GM21515 (cell line): ENCODE data around the gene PHF14.

Source experiments
- ATAC-seq: cut with Tn5 transposase; IDR thresholded peaks from one replicate; pipeline ENCODE4 v1.9.1; 2021; ENCODE audit not compliant: unreplicated experiment

Gene PHF14

DNA sequence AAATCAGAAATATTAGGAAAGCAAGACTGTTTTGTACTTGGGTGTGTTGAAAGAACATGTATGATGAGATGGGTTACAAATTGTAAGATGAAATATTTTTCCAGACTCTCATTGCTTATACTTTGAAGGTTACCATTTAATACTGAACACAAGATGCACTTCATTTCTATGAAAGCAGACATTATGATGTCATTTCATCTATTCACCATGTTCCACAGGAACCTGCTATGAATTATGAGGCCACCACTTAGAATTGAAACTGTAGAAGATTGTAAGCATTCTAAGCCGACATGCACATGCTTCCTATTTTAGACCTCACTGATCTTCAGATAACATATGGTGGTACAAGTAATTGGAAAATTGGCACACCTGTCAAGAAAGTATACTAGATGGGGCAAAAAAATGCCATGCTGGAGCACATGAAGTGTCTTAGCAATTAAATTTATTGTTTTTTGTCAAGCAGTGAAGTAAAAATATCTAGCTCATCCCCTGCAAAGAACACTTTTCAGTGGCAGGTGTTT lies 195.0 kb downstream of the PHF14 start:
- ATAC-seq = no peak

DNA sequence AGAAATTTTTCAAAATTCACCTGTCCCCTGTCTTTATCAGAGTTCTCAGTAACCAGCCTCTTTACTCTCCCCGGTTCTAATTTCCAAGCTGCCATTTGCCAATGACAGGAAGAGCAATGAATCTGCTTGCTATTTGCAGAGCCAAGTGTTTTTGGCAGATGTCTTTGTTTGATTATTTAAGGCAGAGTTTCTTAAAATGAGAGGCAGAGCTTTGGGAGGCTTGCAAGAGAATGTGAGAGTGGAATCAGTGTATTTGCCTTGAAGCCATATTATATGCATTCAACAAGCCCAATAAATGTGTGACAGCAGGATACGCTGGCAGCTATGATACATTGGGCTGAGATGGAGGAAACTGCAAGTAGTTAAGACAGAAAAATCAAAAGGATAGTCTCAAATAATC lies 196.5 kb downstream of the PHF14 start:
- no peak for ATAC-seq

- no peak for ATAC-seq
Observed at GRCh38 chr7:11170863-11171568, 197.3 kb downstream of the PHF14 start.

GRCh38 chr7:11171569-11172192 lies 198.0 kb downstream of the PHF14 start:
- no peak for ATAC-seq

DNA sequence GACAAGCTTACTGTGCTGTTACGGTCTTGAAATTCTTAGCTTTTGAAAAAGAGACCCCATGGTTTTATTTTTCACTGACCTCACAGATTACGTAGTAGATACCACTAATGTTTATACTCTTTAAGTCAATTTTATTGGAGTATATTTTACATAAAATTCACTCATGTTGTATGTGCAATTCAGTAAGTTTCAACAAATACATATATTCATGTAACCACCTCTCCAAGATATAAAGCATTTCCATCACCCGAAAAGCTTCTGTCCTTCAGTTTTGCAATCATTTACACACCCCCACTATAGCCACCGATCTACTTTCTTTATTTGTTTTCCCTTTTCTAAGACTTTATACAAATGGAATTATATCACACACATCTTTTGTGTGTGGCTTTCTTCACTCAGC lies 199.2 kb downstream of the PHF14 start:
- ATAC-seq = no peak

DNA sequence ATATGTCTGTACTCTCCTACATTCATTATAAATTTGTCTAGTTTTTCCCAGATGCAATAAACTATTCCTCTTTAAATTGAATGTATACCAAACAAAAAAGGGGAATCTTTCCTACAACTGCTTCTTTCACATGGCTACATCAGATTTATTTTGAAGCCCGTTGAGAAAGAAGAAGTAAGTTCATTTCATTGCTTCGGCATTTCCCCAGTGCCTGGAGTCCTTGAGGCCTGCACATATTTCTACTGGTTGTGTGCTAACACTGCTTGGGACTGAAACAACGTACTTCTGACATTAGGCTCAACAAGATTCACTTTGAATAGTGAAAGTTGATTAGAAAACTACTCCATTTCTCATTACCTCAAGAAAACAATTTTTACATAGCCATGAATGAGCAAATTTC lies 201.7 kb downstream of the PHF14 start:
- ATAC-seq = no peak

DNA sequence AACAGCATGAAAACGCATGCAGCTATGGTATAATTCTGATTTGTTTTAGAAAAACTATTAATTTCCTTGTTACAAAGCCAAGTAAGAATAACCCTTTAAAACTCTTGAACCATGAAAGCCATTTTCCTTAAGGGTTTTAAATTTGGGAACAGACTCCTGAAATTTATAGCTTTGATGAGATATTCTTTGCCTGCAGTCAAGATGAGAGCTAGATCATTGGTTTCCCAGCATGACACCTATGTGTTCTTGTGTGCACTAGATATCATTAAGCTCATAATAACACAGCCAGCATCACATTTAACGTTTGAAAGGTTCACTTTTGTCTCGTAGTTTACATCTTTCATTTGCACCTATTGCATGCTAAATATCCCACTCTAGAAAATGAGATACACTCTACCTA lies 202.2 kb downstream of the PHF14 start:
- ATAC-seq = no peak

DNA sequence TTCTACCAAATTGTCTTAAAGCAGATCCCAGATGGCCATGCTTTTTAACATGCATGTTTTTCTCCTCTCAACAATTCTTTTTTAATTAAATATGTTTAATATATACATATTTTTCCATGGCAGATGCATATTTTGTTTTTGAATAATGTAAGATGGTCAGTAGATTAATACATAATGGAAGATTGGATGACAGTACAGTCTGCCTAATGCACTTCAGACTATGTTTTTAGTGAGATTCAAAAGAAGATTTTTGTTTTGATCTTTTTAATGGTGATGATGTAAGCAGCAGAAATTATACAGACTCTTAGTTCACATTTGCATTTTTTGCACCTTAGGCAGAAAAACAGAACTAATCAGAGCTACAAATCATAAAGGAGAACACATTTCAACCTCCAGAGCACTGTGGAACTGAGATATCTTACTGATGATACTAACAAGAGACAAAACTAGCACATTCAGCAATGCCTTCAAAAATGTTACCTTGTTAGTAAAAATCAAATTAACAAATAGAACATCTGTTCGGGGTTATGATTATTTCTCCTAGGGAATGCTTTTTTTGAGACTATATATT lies 203.4 kb downstream of the PHF14 start:
- no peak for ATAC-seq

DNA sequence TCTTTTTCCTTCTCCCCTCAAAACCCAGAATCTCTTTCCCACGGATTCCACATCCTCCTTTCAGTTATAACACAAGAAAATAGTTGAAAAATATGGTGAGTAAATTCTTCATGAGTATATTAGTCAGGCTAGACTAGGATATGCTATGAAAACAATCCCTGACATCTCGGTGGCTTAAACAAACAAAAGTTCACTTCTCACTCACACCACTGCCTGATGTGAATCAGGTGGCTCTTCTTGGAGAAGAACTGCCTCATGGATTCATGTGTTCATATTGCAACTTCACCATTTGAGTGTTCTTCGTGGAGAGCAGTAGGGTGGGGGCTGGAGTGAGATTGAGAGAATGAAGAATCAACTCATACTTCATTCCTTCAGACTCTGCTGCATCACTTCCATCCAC lies 204.1 kb downstream of the PHF14 start:
- no peak for ATAC-seq

DNA sequence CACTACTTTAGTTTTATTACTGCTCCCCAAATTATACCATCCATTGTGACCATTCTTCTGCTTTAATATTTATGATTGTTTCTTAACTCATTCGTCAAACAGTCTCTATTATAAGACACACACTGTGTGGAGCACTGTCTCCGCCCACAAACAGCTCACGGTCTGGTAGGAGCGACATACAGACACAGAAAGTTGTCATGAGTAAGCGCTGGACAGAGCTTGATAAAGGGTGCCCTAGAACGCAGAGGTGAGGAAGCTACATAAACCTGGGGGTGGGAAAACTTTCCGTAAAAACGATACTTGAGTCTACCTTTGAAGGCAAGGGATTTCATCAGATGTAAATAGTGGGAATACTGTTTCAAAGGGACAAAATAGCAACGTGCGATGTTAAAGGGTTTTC lies 207.9 kb downstream of the PHF14 start:
- no peak for ATAC-seq

GRCh38 chr7:11182736-11183135 lies 209.1 kb downstream of the PHF14 start:
- no peak for ATAC-seq

GRCh38 chr7:11185179-11185815 lies 211.6 kb downstream of the PHF14 start:
- no peak for ATAC-seq

DNA sequence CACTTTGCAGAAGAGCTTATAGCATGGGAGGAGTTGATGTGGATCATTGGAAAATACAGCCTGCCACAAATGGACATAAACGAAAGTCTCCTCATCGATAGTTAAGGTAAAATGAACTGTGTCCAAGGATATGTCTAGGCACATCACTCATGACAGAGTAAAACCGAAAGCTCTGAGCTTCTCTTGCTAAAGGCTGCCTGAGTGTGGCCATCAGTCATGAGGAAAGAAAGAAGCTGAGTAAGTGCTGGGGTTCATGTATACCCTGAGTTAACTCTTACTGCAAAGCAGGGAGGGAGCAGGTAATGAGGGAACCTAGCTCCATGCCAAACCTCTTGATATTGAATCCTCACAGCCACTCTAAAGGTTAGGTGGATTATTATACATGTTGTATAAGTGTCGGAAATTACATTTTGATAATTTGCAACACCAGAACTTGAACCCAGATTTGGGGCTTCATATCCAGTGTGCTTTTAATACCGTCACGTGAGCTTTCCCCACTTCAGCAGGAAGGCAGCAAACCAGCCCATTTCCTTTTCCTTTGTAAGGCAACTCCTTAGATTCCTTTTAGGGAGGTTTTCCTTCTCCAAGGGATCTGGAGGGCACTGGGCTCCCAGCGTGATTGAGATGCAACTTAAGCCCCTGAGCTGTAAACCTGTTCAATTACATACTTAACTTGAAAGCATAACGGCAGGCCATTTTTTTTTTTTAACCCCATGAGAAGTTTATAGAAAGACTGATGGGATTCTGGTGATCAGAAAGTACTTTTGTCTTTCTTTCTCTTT lies 215.0 kb downstream of the PHF14 start:
- no peak for ATAC-seq

DNA sequence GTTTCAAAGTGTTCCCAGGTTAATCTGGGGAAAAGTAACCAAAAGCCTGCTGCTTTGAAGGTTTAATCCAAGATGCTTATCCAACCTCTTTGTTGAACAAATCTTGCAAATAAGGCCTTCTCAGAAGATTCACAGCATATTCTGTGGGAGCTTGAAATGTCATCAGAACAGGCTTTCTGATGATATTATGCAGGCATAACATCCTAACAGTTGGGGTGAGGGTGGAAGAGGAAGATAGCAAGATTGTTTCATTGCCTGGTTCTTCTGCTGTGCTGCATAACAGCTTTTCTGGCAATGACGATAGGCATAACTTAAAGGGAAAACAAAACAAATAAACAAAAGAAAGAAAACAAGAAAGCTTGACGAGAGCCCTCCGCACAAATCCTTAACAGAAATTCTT lies 217.4 kb downstream of the PHF14 start:
- no peak for ATAC-seq

DNA sequence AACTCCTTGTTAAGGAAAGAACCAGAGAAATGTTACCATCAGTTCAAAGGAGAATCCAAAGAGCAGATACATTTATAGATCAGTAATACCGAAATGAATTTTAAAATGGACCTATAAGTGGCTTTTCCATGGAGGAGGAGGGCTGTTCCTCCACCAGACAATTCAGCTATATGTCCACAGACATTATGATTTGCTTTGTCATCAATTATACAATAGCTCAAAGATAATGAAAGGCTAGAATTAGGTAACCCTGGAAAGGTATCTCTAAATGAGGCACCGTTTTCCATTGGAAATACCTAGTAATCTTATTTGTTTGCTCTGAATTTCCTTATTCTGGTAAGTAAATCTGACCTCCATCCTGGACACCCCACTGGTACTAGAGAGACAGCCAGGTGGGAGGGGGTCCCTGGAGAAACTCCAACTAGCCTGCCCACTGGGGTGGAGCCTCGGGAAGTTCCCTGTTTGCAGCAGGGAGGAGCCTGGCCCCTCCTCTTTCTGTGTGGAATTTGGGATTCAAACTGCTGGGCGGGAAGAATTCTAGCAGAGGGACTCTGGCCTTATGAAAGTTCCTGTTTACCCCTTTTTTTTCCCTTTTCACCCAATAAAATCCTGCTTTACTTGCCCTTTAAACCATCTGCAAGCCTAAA lies 218.0 kb downstream of the PHF14 start:
- ATAC-seq = no peak

DNA sequence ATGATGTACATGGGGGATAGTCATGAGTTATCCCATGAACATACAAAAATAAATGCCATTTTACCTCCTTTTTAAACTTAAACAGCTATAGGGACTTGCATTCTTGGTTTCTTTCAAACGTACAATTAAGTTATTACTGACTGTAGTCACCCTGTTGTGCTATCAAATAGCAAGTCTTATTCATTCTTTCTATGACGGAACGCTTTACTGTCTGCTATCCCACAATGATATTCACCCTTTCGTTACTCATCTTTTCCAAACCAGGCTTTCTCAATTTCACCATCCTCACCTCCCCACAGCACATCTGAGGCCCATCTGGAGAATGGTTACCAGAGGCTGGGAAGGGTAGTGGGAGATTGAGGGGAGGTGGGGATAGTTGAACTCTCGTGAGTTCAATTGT lies 218.8 kb downstream of the PHF14 start:
- no peak for ATAC-seq

DNA sequence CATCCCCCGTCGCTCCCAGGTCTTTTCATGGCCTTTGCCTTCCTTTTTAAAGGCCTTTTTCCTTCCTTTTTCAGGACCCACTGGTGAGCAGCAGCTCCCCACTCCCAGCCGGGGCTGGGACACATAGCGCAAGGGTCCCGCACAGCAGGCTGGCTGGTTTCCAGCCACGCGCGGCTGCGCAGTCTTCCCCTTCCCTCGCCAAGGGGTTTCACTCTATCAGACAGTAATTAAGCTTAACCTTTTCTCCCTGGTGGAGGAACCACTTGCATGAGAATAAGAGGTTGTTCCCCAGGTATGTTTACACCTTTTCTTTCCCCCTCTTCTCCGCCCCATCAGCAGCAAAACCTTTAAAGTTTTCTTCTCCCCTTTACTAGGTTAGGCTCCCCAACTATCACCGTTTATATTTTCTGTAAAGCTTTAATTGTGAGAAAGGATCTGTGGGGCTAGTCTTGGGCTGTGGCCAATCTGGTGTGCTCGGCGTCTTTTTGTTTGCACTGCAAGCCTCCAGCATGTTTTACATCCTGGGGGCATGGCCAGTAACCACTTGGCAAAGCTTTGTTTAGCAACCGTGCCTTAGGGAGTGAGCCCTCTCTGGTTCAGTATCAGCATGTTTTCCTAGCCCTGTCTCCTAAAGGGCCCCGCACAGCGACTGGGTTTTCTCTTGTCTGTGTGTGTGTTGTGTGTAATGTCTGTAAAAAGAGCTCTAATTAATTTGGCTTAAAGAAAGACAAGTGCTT lies 219.6 kb downstream of the PHF14 start:
- no peak for ATAC-seq

DNA sequence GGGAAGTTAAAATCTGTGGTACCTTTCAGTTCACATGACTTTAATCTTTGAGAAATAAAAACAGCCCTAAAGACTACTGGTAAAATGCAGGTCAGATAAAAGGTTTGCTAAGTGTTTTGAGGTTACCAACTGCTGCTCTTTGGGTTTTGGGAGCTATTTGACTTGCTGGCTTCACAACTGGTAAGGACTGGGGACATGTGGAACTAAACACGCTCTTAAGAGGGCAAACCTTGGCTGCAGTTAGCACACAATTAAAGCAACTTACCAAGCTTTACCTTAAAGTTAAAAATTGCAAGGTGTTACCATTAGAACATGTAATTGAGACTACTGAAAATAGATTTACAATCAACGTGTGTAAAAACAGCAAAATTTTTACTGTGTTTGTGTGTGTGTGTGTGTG lies 220.2 kb downstream of the PHF14 start:
- no peak for ATAC-seq

DNA sequence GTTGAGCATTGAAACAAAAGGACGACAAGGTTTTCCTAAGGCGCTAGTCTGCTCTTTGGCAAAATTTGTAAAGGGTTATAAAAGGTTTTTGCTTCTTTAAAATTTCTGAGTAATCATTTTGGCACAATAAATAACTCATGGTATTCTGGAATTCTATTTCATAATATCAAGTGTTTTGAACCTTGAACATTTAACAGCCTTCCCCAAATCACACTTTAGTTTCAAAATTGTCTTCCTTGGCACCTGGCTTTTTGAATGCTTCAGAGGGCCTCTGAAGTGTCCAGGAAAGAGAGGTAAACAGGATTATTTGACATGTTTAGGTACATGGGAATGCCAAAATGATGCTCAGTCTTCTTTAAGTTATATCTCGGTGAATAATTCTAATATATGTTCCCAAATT lies 220.8 kb downstream of the PHF14 start:
- no peak for ATAC-seq

GRCh38 chr7:11195502-11195901 lies 221.8 kb downstream of the PHF14 start:
- ATAC-seq = no peak
